ENCODE results near the gene ANKRD11. TPM values are rescaled to one million over a fixed set of nuclear protein-coding genes. Genes with fewer than 3 reads are reported as not detected.
"Not testable (repeated sequence)": the region's sequence is repeated elsewhere in the genome, so short reads cannot be mapped to it uniquely, and the experiment has no call there.

Gene ANKRD11
- total and polyA plus RNA-seq, 5 experiments from 2014 or later: 8.9 to 328 (median 61.1) TPM

DNA sequence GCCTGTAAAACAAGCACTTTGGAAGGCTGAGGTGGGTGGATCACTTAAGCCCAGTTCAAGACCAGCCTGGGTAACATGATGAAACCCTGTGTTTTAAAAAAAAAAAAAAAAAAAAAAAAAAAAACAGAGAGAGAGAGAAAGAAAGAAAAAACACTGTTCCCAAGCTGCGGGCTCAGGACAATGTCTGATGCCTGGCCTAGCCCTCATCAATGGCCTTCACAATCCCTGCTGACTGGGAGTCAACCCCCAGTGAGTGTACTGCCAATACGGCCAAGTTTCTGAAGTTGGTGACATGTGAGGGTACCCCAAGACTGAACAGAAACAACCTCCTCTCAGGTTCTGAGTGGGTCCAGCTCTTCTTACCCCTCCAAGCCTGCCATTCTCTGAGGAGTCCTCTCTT lies 156.3 kb downstream of the ANKRD11 start:
- Mint-ChIP-seq H3K4me1 (peaks cover 30 to 92% (median 81%) of the 10 kb centered on the region in 4 donors), H3K27me3 (no peaks in the 10 kb centered on the region), H3K4me3 (peak overlapping the region; percentile 2 to 68 (median 54)), H3K27ac (peak overlapping the region; percentile 60 to 93 (median 86)), H3K9me3 (no peaks in the 10 kb centered on the region), H3K36me3 (peaks cover 0 to 2% (median 0%) of the 10 kb centered on the region in 3 donors)
- DNase-seq: no peak
- POLR2A ChIA-PET: interaction anchor here (0.5 to 1.3 kb wide), 2 partner anchors 19 to 89 kb away, joined by 3 to 4 read pairs; no protein-coding TSS in a partner anchor
- ATAC-seq: peak in 1 of 2 donors; percentile 3

DNA sequence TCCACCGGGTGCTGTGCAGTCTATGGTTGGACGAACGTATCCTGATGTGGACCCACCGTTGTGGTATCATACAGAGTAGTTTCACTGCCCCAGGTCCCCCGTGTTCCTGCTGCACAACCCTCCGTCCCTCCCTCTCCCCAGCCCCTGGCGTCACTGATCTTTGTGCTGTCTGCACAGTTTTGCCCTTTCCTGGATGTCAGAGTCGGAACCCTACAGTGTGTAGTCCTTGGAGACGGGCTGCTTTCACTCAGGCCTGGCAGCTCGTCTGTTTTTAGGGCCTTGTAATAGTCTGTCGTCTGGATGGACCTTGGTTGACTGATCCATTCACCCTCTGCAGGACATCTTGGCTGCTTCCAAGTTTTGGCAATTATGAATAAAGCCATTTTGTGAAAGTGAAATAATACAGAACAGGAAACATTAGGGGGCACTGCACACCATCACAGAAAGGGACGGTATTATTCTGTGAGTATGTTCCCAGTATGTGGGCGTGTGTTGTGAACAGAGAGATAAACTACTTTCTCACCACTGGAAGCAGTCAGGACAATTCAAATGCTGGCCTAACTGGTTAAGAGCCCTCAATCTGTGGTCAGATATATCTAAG lies 156.9 kb downstream of the ANKRD11 start:
- peak; percentile 43 to 50 for ATAC-seq
- H3K27me3 Mint-ChIP-seq, H3K36me3 Mint-ChIP-seq, H3K9me3 Mint-ChIP-seq: not testable (repeated sequence)
- Mint-ChIP-seq H3K27ac (peak overlapping the region; percentile 66 to 93 (median 88)), H3K4me3 (peak overlapping the region; percentile 12 to 72 (median 53)), H3K4me1 (peaks cover 28 to 87% (median 79%) of the 10 kb centered on the region in 4 donors)
- POLR2A ChIA-PET: interaction anchor here (1.3 kb wide), 1 partner anchor 18 kb away, joined by 4 read pairs; no protein-coding TSS in a partner anchor
- DNase-seq: peak in 6 of 10 donors; percentile 45 to 65 (median 52)

DNA sequence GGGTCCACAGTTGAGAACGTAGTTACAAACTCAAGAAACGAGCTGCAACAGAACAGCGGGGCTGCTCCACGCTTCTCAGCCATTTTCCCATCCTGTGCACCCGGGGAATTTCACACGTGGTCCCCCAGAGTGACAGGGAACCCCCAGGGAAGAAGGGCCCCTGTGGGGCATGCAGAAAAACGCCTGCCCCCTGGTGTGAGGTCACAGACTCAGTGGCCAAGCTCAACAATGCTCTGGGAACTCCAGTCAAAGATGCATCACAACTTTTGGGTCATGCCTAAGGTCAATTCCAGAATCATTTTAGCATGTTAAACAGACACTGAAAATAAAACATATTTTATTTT lies 157.5 kb downstream of the ANKRD11 start:
- POLR2A ChIA-PET: interaction anchor here (1.0 to 1.3 kb wide), 2 partner anchors 16 to 18 kb away, joined by 4 read pairs; no protein-coding TSS in a partner anchor
- Mint-ChIP-seq H3K27me3 (no peaks in the 10 kb centered on the region), H3K4me3 (peak overlapping the region in 2 of 10 donors; percentile 43 to 67), H3K27ac (peak overlapping the region in 5 of 10 donors; percentile 62 to 94 (median 87)), H3K9me3 (no peaks in the 10 kb centered on the region), H3K4me1 (peaks cover 29 to 88% (median 82%) of the 10 kb centered on the region in 4 donors), H3K36me3 (peaks cover 0 to 3% (median 0%) of the 10 kb centered on the region in 3 donors)
- DNase-seq: no peak
- no peak for ATAC-seq

DNA sequence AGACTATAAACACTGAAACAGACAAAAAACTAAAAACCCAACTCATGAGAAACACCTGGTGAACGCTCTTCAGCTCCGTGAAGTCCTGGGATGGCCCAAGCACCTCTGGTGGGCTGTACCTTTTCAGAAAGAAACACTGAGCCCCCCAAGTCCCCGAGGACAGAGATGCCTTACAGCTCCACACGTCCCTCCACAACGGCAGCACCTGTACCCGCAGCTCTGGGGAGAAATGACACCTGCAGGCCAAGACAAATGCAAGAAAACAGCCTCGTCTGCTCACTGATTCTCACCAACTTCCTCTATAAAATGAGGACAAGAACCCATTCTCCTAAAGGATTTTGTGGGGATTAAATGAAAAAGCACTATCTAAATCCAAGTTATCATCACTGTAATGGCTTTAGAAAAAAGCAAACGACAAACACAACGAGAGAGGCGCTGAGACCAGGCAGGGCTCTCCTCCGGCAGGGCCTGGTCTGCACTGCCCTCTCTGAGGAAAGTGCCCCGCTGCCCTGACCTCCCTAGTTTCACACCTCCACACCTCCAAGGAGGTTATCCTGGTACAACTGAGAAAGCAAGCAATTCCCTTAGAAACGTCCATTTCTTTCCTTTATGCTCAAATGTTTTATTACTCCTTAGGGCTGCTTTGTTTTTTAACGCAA lies 158.0 kb downstream of the ANKRD11 start:
- no peaks in the 10 kb centered on the region for H3K9me3 Mint-ChIP-seq
- peaks cover 0 to 5% (median 0%) of the 10 kb centered on the region in 3 donors for H3K36me3 Mint-ChIP-seq
- peak overlapping the region; percentile 68 to 94 (median 88) for H3K27ac Mint-ChIP-seq
- peak overlapping the region in 8 of 10 donors; percentile 32 to 69 (median 46) for H3K4me3 Mint-ChIP-seq
- no peak for DNase-seq
- peaks cover 32 to 90% (median 83%) of the 10 kb centered on the region in 4 donors for H3K4me1 Mint-ChIP-seq
- no peak for ATAC-seq
- POLR2A ChIA-PET: interaction anchor here (0.8 to 1.0 kb wide), 2 partner anchors 16 to 177 kb away, joined by 3 to 4 read pairs; no protein-coding TSS in a partner anchor
- no peaks in the 10 kb centered on the region for H3K27me3 Mint-ChIP-seq

DNA sequence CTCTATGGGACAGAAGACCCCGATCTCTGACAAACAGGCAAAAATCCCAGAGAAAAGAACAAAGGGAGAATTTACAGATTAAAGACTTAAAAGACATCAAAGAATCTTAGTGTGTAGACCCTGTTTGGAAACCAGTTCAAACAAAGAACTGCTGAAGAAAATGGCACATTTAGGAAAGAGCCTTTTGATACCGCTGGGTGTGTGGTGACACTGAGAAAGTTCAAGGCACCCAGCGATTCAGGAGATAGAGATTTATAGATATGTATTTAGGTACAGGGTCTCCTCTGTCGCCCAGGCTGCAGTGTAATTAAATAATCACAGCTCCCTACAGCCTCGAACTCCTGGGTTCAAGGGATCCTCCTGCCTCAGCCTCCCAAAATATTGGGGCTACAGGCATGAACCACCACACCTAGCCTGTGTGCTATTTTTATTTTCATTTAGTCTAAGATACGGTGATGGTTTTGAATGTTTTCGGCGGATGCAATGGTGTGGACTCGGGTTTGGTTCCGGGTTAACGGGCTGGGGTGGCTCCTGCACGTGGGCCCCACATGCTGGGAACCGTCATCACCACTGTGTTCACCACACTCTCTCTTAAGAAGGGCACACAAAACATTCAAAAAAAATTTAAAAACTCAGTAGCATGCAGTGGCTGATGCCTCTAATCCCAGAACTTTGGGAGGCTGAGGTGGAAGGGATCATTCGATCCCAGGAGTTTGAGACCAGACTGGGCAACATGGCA lies 158.8 kb downstream of the ANKRD11 start:
- ATAC-seq: peak; percentile 50 to 70
- H3K36me3 Mint-ChIP-seq: peaks cover 0 to 8% (median 0%) of the 10 kb centered on the region in 3 donors
- H3K4me3 Mint-ChIP-seq: peak overlapping the region; percentile 37 to 75 (median 52)
- no peaks in the 10 kb centered on the region for H3K9me3 Mint-ChIP-seq
- POLR2A ChIA-PET: interaction anchor here (0.6 to 1.0 kb wide), 3 partner anchors 15 to 446 kb away, joined by 3 to 8 read pairs (median 4); no protein-coding TSS in a partner anchor
- H3K4me1 Mint-ChIP-seq: peaks cover 35 to 91% (median 88%) of the 10 kb centered on the region in 4 donors
- H3K27me3 Mint-ChIP-seq: no peaks in the 10 kb centered on the region
- peak overlapping the region; percentile 68 to 95 (median 88) for H3K27ac Mint-ChIP-seq
- DNase-seq: peak in 7 of 10 donors; percentile 31 to 75 (median 51)

DNA sequence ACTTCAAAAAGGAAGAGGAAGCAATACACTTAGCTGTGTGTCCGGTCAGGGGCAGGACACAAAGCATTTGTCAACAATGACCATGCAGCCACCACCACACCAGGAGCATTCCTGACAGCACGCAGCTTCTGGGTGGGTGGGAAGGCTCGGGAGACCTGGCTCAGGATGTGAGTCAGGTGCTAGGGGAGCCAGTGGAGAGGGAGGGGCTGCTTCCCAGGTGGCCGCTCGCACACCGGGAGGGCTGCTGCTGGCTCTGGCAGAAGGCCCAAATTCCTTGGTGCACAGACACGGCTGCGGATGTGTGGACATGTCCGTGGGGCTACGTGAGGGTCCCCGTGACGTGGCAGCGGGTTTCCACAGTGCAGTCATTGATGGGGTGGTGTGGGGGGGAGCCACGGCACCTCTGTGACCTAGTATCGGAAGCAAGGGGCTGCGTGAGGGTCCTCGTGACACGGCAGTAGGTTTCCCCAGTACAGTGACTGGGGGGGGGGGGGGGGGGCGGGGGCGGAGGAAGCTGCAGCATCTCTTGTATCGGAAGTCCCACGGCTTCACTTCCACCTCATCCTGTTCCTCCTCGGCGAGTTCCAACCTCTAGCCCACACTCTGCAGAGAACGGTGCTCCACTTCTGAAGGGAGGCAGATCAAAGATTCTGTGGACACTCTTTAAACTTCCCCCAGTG lies 160.0 kb downstream of the ANKRD11 start:
- Mint-ChIP-seq H3K36me3 (peaks cover 0 to 13% (median 0%) of the 10 kb centered on the region in 3 donors), H3K27me3 (no peaks in the 10 kb centered on the region), H3K4me3 (peak overlapping the region; percentile 31 to 75 (median 62)), H3K9me3 (no peaks in the 10 kb centered on the region), H3K4me1 (peaks cover 35 to 91% (median 88%) of the 10 kb centered on the region in 4 donors), H3K27ac (peak overlapping the region in 9 of 10 donors; percentile 31 to 95 (median 88))
- DNase-seq (peak in 9 of 10 donors; percentile 31 to 76 (median 53)), ATAC-seq (peak; percentile 62 to 67)
- POLR2A ChIA-PET: interaction anchor here (1.0 to 1.2 kb wide), 4 partner anchors 14 to 178 kb away, joined by 3 to 4 read pairs (median 3); partner anchors contain the start of gene SPG7

DNA sequence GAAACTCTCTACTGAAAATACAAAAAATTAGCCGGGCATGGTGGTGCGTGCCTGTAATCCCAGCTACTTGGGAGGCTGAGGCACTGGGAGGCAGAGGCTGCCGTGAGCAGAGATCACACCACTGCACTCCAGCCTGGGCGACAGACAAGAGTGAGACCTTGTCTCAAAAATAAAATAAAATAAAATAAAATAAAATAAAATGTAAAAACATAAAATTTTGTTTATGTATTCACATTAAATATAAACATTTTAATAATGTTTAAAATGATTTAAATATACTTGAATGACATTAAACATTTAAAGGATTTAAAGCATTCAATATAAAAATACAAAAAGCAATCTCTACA lies 160.6 kb downstream of the ANKRD11 start:
- not testable (repeated sequence) for ATAC-seq, H3K9me3 Mint-ChIP-seq, DNase-seq, H3K27me3 Mint-ChIP-seq
- H3K36me3 Mint-ChIP-seq: peaks cover 0 to 14% (median 0%) of the 10 kb centered on the region in 3 donors
- peaks cover 38 to 91% (median 88%) of the 10 kb centered on the region in 4 donors for H3K4me1 Mint-ChIP-seq
- POLR2A ChIA-PET: interaction anchor here (0.5 to 1.2 kb wide), 4 partner anchors 9 to 159 kb away, joined by 3 read pairs; no protein-coding TSS in a partner anchor
- peak overlapping the region; percentile 31 to 75 (median 59) for H3K4me3 Mint-ChIP-seq
- H3K27ac Mint-ChIP-seq: peak overlapping the region in 9 of 10 donors; percentile 31 to 94 (median 87)

DNA sequence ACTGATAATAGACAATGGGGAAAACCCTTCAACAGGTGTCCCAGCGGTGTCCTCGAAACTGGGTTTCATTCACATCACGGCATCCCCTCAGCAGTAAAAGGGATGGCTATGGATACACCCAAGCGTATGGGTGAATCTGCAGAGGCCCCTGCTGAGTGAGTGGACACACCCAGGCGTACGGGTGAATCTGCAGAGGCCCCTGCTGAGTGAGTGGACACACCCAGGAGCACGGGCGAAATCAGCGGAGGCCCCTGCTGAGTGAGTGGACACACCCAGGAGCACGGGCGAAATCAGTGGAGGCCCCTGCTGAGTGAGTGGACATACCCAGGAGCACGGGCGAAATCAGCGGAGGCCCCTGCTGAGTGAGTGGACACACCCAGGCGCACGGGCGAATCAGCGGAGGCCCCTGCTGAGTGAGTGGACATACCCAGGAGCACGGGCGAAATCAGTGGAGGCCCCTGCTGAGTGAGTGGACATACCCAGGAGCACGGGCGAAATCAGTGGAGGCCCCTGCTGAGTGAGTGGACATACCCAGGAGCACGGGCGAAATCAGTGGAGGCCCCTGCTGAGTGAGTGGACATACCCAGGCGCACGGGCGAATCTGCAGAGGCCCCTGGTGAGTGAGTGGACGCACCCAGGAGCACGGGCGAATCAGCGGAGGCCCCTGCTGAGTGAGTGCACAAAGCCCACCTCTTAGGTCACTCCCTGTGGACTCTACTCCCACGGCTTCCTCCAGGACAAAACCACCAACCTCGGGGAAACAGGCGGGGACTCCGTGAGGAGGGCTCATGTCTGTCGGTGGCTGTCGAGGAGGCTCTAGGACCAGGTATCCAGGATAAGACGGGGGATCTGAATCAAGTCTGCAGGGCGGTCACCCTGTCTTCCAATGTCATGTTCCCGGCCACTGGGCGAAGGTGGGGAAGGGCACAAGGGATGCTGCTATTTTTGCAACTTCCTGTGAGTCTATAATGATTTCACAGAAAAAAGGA lies 161.7 kb downstream of the ANKRD11 start:
- not testable (repeated sequence) for DNase-seq, ATAC-seq, H3K27me3 Mint-ChIP-seq, H3K9me3 Mint-ChIP-seq
- Mint-ChIP-seq H3K4me1 (peaks cover 38 to 91% (median 89%) of the 10 kb centered on the region in 4 donors), H3K36me3 (peaks cover 0 to 16% (median 0%) of the 10 kb centered on the region in 3 donors), H3K4me3 (peak overlapping the region in 8 of 10 donors; percentile 18 to 67 (median 44)), H3K27ac (peak overlapping the region in 8 of 10 donors; percentile 11 to 91 (median 53))
- POLR2A ChIA-PET: interaction anchor here (0.7 to 1.2 kb wide), 2 partner anchors 17 to 161 kb away, joined by 3 read pairs; no protein-coding TSS in a partner anchor

DNA sequence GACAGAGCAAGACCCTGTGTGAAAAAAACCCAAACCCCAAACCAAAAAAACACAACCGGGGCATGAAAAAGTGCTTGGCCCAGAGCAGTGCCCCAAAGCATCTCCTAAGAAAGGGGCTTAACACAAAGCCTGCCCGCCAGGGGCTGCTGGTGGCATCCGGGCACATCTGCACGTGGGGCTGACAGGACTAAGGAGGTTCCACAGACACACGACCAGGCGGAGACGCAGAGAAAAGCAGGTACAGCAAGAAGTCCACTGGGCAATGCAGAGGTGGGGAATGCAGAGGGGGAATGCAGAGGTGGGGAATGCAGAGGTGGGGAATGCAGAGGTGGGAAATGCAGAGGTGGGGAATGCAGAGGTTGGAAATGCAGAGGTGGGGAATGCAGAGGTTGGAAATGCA lies 163.6 kb downstream of the ANKRD11 start:
- peak overlapping the region in 9 of 10 donors; percentile 25 to 86 (median 77) for H3K27ac Mint-ChIP-seq
- no peaks in the 10 kb centered on the region for H3K27me3 Mint-ChIP-seq
- H3K4me3 Mint-ChIP-seq: peak overlapping the region in 4 of 10 donors; percentile 7 to 60 (median 50)
- ATAC-seq (no peak), DNase-seq (no peak)
- H3K36me3 Mint-ChIP-seq: peaks cover 0 to 17% (median 0%) of the 10 kb centered on the region in 3 donors
- POLR2A ChIA-PET: interaction anchor here (0.7 to 1.9 kb wide), 2 partner anchors 11 to 519 kb away, joined by 3 to 8 read pairs; no protein-coding TSS in a partner anchor
- H3K4me1 Mint-ChIP-seq: peaks cover 39 to 92% (median 90%) of the 10 kb centered on the region in 4 donors
- H3K9me3 Mint-ChIP-seq: no peaks in the 10 kb centered on the region

DNA sequence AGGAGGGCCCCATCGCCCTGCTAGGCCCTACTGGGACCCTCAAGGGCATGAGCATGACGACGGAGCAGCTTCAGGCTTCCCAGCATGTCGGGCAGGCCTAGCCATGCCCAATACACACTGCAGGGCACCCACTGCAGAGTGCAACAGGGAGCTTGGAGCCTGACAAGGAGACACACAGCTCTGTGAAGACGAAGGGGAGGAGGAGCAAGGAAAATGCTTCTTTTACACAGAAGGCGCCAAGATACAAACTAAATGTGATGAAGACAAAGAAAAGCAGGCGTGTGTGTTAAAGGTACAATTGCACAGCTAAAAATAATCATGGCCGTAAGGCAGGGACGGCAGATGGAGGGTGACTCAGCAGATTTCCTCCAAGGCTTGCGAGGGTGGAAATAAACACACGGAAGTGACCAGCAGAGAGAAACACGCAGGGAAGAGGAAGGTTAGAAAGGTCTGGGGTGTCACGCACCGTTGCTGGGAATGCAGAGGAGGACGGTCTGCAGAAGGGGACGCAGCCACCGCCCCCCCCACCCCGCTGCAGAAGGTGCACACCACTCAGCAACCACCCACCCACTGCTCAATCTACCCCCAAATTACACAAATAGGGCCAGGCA lies 164.4 kb downstream of the ANKRD11 start:
- Mint-ChIP-seq H3K4me3 (peak overlapping the region; percentile 1 to 73 (median 51)), H3K36me3 (peaks cover 0 to 17% (median 0%) of the 10 kb centered on the region in 3 donors), H3K27me3 (no peaks in the 10 kb centered on the region), H3K4me1 (peaks cover 39 to 90% (median 88%) of the 10 kb centered on the region in 4 donors), H3K27ac (peak overlapping the region; percentile 52 to 87 (median 83)), H3K9me3 (no peaks in the 10 kb centered on the region)
- POLR2A ChIA-PET: interaction anchor here (0.6 to 1.9 kb wide), 5 partner anchors 10 to 518 kb away, joined by 3 to 8 read pairs (median 3); no protein-coding TSS in a partner anchor
- DNase-seq (peak in 1 of 10 donors; percentile 35), ATAC-seq (no peak)

Measured in naive thymus-derived CD8-positive, alpha-beta T cell (primary cell).